GM23248 (cell line): ENCODE measurements around the gene LYRM1.

Source experiments
- EZH2 ChIP-seq: fragments of 200-600 bp; sonication (generic); IDR thresholded peaks from 2 replicates; pipeline ENCODE4 v1.6.1; 2018; ENCODE audit warnings: antibody characterized with exemption, mild to moderate bottlenecking; ENCODE audit not compliant: insufficient read depth, poor library complexity, severe bottlenecking
- EZH2phosphoT487 ChIP-seq: fragments of 200-600 bp; sonication (generic); IDR thresholded peaks from 2 replicates; pipeline ENCODE4 v1.6.1; 2018; ENCODE audit warnings: antibody characterized with exemption, moderate library complexity, mild to moderate bottlenecking, low read depth; ENCODE audit not compliant: insufficient read depth

DNA sequence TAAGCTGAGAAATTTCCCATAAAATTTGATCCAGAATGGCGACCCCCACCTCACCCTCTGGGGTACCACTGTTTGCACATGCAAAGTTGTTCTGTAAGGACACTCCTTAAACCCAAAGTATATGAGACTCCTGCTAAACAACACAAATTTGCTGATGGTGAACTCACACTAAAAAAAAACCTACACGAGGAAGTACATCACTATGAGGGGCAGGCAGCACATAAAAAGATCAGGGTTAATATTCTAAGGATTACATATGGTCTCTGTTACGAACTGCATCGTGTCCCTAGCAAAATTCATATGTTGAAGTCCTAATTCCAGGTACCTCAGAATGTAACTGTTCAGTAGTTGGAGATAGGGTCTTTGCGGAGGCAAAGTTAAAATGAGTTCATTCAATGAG, 60.3 kb downstream of the LYRM1 start:
- TF ChIP-seq EZH2 (no peak), EZH2phosphoT487 (no peak)
